NCI-H1105 treated with DMSO at 0.1 percent for 48 hours (cell line): ENCODE data around the gene CCDC82.

Source experiments
- DNase-seq: peaks from one replicate; lab custom pipeline; 2025; lab: John Stamatoyannopoulos, UW

CCDC82 gene

DNA sequence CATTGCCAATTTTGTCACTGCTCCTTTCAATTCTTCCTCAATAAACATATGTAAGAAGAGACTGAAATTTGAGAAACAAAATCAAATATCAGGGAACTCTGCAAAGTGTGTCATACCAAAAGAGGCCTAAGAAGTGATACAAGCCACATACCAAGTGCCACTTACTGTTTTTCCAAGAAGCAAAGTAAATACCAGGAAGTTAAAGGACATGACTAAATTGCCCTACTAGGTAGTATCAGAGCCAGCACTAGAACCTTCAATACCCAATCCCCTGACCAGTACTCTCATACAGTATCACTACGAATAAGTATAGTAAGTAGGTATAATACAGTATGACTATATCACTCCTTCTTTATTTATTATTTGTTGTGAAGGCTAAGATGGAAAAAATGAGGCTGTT, 60.3 kb downstream of the CCDC82 start:
- no peak for DNase-seq

DNA sequence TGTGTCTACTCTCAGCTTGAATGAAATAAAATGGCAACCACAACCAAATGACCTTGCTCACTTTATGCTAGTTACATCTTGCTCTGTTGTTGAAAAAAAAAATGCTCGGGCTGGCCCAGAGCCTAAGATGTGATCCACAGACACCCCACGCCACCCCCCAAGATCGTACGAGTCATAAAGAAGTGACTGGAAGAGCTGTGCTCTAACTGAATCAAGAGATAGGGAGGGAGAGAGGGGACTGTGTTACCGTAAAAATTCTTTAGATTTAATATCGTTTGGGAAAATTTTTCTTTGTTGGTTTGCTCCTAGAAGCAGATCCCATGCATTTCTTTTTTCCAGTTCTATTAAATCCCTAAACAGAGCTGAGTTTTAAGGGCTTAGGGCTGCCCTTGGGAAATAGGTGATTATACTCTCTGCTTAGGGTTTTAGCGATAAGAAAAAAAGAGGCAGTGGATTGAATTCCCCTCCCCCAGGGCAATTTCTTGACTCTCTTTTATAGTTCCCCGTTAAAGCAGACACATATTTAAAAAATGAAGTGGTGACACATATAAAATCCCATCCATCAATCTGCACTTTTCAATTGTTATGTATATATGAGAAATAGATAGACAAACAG, 61.2 kb downstream of the CCDC82 start:
- no peak for DNase-seq

DNA sequence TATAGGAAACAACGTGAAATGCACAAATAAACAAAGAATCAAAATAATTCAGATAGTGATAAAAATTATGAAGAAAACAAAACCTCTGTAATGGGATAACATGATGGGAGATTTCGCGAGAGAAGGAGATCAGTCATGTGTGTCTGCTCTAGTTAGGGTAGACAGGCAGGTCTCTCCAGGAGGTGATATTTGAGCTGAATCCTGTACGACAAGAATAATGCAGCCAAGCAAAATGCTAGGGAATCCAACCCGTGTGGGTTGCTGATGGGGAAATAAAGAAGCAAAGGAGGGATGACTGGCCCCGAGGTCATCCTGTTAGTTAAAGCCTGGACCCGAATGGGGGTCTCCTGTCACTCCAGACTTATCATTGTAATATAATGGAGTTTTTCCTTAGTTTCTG, 62.8 kb downstream of the CCDC82 start:
- DNase-seq = no peak

DNA sequence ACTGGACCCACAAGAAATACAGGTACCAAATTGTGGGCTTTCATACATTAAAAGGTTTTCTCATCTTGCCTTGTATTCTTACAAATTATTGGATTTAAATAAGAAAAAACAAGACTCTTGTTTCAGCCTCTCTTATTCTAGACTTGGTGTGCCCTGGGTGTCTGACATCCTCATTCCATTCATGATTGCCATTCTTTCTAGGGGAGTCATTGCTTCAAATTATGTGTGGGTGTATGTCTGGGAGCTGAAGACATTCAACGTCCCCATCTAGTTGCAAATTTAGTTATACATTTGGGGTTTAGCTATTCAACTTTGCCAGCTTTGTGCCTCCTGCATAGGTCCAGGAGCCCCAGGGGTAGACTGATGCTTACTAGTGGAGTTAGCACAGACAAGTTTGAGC, 64.8 kb downstream of the CCDC82 start:
- no peak for DNase-seq

DNA sequence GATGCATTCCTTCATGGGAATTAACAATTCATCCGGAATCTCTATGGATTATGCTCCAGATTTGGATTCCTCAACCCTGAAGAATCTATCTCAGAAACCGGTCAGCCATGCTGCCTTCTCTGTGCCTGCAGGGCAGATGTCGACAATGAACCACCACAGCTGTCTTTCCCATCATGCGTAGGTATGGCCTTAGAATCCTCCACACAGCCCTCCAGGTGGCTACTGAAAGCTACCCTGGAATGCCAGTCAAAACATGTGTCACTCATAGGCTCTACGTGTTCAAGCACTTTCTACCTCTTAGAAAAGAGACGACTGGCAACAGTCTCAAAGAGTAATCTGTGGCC, 66.1 kb downstream of the CCDC82 start:
- DNase-seq = no peak

DNA sequence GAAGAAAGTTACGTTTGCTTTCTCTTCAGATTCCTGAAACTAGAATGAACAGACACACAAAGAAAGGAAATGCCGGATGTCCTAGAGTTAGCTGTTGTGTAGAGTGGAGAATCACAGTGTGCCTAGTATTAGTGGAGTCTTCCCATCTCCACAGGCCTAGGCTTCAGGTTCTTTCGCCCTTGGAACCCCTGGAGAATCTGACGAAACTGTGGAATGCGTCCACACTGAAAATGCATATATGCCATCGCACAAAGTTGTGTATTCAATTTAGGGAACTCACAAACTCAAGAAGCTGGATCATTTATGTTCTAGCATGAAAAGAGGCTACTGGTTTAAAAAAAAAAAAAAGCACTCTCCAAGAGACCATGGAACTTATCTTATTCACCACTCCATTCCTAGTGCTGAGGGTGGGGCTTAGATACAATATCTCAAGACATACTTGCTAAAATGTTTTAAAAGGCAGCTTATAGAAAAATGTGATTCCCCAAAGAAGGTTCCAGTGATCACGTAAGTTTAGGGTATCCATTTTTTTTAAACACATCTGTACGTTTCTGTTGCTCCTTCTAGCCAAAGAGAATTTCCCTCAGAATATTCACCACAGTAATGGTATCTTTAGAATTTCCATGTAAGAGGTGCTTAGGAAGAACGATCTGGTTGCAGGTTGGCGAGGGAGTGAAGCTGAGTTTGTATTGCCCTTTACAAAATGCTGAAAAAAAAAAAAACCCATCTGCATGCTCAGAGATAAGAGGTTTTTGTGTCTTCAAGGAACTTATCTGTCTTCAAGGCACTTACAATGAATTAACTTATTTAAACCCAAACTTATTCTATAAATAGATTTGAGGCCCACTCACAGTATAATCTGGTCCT, 66.7 kb downstream of the CCDC82 start:
- DNase-seq = no peak

DNA sequence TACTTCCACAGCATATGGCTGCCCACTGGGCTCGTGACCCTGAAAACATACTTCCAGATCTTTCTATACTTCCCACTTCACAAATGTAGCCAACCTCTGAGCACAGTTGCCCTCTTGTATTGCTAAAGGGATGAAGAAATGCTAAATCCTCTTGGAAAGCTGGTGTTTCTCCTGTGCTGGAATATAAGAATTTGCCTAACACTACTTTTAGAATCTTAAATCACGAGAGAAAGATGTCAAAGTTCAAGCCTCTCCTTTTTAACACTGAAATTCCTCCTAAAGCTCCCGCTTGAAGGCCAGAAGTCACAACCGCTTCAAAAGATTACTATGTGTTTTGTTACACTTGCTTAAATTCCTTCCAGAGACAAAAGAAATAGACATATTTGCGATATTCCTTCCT, 68.6 kb downstream of the CCDC82 start:
- no peak for DNase-seq

DNA sequence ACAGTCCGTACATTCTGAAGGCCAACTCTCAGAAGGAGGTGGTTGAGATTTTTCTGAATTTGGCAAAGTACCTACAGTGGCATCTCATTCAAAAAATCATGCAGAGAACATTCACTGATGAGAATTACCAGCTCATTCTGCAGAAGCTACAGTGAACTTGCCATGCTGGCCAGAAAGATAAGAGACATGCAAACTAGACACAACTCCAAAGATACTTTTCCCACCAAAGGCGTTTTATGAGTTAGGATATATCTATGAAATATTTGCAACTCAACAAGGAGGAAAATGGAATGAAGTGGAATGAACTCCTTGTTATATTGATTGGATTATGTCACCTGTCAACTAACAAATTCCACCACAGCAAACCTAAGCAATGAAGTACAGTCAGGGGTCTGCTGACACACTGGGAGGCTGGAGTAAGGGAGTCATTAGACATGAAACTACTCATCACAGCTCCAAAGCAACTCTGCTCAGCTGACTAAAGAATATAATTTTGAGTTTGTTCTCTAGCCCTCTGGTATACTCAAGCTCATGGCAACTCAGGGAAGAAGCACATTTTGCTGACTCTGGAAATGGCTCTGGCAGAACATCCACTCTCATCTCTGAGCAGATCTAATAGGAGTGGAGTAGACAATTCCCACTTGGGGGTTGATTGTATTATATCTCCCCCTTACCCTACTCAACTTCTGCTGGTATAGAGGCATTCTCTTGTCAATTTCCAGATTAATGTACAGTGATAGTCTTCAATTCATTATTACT, 69.6 kb downstream of the CCDC82 start:
- DNase-seq = no peak

DNA sequence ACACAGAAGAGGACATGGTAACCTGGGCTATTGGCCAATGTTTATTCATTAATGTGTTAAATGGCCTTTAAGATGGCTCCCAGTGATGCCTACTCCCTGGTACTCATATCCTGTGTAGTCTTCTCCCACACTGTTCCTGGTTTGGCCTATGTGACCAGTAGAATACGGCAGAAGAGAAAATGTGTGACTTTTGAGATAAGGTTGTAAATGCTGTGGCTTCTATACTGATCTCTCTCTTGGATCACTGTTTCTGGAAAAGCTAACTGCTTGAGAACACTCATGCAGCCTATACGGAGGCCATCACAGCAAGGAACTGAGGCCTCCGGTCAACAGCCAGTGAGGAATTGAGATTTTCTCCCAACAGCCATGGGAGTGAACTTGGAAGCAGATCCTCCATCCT, 70.9 kb downstream of the CCDC82 start:
- DNase-seq = no peak

DNA sequence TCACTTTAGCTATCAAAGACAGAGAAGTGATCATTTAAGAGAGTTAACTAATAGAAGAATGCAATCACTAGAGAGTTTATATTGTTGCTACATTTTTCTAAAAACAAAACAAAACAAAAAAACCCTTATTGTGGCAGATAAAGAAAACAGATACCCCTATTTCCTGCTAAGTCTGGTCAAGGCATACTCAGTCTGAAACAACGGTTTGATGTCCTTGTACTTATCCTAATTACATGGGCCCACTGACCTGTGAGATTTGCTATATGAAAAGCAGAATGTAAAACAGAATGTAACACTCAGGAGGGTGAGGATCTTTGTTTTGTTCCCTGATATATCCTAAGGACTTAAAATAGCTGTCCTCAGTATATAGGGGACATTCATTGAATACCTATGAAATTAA, 71.3 kb downstream of the CCDC82 start:
- DNase-seq = no peak

DNA sequence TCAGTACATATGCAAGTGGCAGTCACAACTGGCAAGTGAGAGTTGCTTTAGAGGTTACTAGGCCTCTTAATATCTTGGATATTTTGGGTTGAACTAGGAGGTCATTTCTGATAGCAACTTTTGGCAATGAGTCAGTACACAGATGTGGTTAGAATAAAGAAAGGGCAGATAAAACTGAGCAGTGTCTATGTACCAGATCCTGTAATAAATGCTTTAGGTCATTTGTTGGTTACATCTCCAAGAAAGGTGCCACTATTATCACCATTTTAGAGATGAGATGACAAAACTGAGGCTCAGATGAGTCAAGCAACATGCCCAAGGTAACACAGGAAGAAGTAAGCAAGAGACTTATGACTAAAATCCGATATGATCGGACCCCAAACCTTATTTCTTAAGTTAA, 71.7 kb downstream of the CCDC82 start:
- DNase-seq = no peak

DNA sequence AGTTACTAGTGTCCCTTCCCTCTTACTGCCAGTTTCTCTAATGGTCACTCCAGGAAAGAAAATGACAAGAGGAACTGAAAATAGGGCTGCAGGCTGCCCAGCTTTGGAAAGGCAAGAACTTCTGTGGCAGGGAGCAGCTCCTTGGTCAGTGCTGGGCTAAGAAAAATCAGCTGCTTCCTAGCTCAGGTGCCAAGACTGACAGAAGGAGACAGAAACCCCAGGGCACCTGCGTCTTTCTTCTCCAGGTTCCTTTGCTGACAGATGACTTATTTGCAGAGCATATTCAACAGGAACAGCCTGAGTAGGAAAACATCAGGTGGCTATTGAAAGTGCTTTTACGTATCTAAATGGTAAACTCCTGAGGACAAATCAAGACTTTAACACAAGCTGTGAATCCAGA, 72.1 kb downstream of the CCDC82 start:
- DNase-seq = no peak

DNA sequence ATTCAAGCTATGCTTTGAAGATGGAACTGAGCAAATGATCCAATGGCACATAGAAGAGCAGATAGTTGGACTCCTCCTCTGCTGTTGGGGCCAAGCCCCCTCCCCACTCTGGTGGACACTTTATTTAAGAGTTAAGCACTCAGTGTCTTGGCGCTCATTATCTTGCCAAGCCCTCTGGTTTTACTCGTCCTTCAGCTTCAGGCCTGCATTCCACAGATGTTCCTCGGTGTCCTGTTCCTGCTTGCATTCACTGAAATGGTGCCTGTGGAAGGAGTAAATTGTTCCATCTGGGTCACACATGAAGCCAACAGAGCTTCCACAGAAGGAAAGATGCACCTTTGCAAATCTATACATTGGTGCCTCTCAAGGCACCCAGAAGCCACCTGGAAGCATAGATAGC, 72.8 kb downstream of the CCDC82 start:
- DNase-seq = no peak

DNA sequence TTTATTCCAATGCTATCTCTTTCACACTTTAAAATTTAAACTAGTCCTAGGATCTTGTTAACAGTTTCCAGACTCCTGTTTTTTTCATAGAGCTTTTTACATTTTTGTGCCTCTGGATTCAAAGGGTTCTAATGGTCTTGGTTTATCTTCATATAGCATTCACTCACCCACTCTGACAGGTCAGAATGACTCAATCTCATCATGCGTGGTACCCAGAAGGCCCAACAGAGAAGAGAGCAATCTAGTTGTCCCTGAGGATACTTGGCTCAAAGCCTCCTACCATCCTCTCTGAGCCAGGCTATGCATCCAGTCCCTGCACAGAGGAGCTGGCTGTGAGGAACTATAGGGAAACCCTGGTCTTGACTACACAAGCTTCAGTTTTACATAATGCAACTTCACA, 74.2 kb downstream of the CCDC82 start:
- no peak for DNase-seq

DNA sequence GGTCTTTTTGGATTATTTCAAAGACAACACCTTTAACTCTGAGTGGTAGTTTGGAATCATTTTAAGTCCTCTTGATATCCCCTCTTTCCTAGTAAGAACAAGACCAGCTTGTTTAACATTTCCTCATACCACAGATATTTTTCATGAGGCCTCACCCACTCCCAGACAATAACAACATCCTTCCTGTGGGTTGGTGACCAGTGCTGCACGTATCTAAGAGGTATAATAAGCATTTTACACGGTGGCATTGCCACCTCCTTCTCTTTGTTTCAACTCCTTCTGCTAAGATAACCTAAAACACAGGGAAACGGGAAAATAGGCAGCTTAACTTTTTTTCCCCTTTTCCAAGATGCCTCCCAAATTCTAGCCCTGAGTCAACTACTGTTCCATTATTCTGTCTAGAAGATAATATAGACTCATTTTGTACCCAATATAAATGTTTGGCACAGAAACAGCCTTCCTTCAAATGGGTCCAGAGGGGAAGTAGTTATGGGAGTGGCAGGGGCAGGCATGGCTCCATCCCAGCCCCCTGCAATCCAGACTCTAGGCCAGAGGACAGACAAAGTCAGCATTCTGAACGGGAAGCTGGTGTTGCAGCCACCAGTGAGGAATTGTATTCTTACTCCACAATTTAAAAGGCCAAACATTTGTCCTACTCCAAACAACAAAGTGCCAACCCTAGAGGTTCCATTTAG, 75.2 kb downstream of the CCDC82 start:
- no peak for DNase-seq

DNA sequence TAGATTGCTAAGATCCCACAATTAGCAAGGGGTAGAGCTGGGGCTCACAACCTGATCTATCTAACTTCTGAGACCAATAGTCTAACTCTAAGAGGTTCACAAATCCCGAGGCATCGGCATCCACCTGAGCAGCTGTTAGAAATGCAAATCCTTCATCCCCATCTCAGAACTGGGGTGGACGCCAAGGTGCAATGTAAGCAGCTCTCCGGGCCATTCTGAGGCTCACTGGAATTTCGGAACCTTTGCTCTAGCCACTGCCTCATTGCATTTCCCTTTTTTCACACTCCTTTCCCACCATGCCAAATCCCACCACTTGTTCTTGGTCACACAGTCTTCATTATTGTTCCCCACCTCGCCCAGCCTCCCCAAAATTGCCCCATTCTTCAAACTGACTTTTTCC, 76.5 kb downstream of the CCDC82 start:
- no peak for DNase-seq

DNA sequence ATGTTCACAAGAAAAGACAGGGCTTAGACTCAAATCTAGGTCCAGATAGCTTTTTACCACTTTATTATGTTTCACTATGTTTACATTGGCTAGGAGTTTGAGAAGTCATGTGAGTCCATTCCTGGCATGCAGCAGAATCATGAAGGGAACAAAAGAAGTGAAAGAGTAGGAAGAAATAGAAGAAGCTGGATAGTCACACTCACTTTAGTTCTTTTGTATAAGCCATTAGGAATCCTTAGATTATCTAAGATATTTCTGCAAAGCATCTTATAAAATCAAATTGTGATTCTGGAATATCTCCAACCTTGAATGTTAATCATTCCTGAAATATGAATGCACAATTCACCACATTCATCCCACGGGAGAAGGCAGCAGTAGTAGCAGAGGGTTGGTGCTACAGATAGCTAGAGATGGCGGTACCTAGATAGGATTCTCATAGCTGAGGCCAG, 78.6 kb downstream of the CCDC82 start:
- DNase-seq = no peak

DNA sequence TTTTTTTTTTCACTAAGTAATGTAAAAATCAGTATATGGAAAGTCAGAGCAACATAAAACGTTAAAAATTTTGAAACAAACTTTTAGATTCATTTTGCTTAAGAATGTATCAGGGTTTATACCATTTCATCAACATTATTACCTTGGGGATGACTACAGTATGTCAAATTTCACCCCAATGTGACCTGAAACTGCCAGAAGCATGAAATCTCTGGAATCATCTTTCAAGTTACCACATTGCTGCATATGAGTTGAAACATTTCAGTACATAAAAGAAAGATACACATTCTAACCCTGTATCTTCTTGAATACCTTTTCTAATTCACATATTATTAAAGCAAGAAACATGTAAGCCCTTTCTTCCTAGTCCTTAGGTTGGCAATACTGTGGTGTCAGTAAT, 79.5 kb downstream of the CCDC82 start:
- DNase-seq = no peak

DNA sequence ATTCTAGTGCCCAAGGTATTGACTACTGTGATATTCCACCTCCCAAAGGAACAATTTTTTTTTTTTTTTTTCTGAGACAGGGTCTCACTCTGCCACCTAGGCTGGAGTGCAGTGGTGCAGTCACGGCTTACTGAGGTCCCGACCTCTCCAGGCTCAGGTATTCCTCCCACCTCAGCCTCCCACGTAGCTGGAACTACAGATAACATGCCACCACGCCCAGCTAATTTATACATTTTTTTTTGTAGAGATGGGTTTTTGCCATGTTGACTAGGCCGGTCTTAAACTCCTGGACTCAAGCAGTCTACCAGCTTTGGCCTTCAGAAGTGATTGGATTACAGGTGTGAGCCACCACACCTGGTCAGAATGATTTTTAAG, 80.1 kb downstream of the CCDC82 start:
- no peak for DNase-seq

DNA sequence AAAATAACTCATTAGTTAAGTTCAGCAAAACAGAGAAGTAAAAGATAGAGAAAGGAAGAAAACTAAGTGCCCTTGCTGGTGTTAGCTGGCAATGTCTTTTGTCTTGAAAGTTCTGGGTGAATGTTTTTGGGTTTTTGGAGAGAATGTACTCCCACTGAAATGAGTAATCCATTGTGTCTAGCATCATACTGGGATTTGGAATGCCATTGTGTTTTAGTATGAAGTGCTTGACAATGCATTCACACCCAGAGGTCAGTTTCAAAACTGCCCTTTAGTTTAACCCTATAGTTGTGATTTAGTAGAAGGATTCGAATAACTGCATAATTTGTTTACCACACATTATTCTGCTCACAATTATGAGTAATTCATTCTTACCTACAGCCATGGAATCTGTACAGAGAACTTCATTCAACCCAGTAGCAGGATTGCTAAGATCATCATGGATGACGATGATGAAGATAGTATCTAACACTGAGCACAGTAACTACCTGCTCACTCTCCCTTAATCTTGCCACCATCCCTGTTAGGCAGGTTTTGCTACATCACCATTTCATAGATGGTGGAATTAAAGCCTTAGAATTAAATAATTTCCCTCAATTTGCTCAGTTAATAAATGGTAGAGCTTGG, 80.6 kb downstream of the CCDC82 start:
- DNase-seq = no peak

DNA sequence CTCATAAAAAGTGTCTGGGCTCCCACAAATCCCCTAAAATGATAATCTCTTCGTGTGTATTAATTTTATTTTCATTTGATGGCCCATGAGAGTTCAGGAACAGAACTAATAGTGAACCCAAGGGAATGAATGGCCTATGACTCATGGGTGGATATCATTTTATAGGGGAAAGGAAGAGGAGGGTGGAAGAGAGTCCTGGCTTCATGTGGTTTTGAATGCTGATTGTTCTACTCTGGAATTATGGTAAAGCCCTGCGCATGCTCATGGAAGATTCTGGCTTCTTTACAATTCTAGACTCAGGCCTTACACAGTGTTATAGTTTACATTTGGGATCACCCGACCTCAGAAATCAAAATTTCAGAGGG, 82.0 kb downstream of the CCDC82 start:
- no peak for DNase-seq
